ENCODE data around the gene NLGN1. TPM values are rescaled to one million over a fixed set of nuclear protein-coding genes. Genes with fewer than 3 reads are reported as not detected.

The NLGN1 gene
- total and polyA plus RNA-seq, 11 donors, result 1.8 to 27.6 (median 15.5) TPM

- H3K36me3 ChIP-seq, result no peaks in the 10 kb centered on the region
- H3K4me3 ChIP-seq, result no peak overlapping the region
- H3K4me1 ChIP-seq, result no peaks in the 10 kb centered on the region
- no peak overlapping the region for H3K27ac ChIP-seq
- intact Hi-C loops (cut with DNase I), result no loop called here
- peaks cover 0 to 9% (median 0%) of the 10 kb centered on the region in 12 donors for H3K9me3 ChIP-seq
- no peak for DNase-seq
- TF ChIP-seq, protein P1, sequence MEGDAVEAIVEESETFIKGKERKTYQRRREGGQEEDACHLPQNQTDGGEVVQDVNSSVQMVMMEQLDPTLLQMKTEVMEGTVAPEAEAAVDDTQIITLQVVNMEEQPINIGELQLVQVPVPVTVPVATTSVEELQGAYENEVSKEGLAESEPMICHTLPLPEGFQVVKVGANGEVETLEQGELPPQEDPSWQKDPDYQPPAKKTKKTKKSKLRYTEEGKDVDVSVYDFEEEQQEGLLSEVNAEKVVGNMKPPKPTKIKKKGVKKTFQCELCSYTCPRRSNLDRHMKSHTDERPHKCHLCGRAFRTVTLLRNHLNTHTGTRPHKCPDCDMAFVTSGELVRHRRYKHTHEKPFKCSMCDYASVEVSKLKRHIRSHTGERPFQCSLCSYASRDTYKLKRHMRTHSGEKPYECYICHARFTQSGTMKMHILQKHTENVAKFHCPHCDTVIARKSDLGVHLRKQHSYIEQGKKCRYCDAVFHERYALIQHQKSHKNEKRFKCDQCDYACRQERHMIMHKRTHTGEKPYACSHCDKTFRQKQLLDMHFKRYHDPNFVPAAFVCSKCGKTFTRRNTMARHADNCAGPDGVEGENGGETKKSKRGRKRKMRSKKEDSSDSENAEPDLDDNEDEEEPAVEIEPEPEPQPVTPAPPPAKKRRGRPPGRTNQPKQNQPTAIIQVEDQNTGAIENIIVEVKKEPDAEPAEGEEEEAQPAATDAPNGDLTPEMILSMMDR (IDR thresholded peaks at IDR 0.05), result no peak
- no peak for TF ChIP-seq POLR2A (IDR thresholded peaks at IDR 0.05)
- 85 to 91% (median 89%) methylated on average over 12 of the region's 12 CpGs for WGBS, 4 donors
- no peaks in the 10 kb centered on the region for H3K27me3 ChIP-seq
- no peak for ATAC-seq
Observed at GRCh38 chr3:174232658-174233429, 835.3 kb downstream of the NLGN1 start.

DNA sequence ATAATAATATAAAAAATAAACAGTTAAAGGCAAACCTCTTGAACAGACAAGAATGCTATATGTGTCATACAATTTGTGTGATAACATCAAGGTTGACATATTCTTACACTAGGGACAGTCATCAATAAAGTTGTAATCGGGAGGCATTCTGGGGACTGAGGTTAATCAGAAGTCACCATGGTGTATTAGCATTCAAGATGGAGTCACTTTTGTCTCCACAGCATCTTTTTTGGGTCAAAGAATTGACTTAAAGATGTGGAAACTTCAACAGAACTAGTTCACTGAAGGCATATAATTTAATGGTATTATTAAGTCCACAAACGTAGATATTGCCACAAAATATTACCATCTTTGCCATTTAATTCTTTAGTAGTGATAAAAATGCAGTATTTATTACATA is 836.0 kb downstream of the NLGN1 start:
- 81 to 93% (median 88%) methylated on average over 2 of the region's 2 CpGs for WGBS, 4 donors
- Histone ChIP-seq H3K4me3 (no peak overlapping the region), H3K9me3 (peaks cover 0 to 9% (median 0%) of the 10 kb centered on the region in 12 donors), H3K27me3 (no peaks in the 10 kb centered on the region), H3K36me3 (no peaks in the 10 kb centered on the region), H3K4me1 (no peaks in the 10 kb centered on the region), H3K27ac (no peak overlapping the region)
- intact Hi-C loops (cut with DNase I), result no loop called here
- ATAC-seq, result no peak
- no peak for DNase-seq
- no peak for TF ChIP-seq POLR2A (IDR thresholded peaks at IDR 0.05)
- TF ChIP-seq, protein P1 (IDR thresholded peaks at IDR 0.05), result no peak

- intact Hi-C loops (cut with DNase I), result no loop called here
- H3K9me3 ChIP-seq, result no peaks in the 10 kb centered on the region
- WGBS, 4 donors, result 73 to 81% (median 76%) methylated on average over 10 of the region's 10 CpGs
Observed at GRCh38 chr3:174242311-174243041, 844.9 kb downstream of the NLGN1 start.

More at GRCh38 chr3:174242311-174243041, 844.9 kb downstream of the NLGN1 start:
- Histone ChIP-seq H3K4me3 (no peak overlapping the region), H3K36me3 (no peaks in the 10 kb centered on the region), H3K4me1 (peaks cover 0 to 2% (median 0%) of the 10 kb centered on the region in 12 donors), H3K27me3 (no peaks in the 10 kb centered on the region), H3K27ac (no peak overlapping the region)
- peak in 1 of 4 donors; percentile 33 for ATAC-seq
- TF ChIP-seq, protein P1 (IDR thresholded peaks at IDR 0.05), result no peak
- no peak for TF ChIP-seq POLR2A (IDR thresholded peaks at IDR 0.05)
- peak in 4 of 5 donors; percentile 14 to 29 (median 20) for DNase-seq

Data from heart left ventricle (tissue), 16 donors.